MCF 10A (cell line): ENCODE data around the gene FAM114A2. TPM values are rescaled to one million over a fixed set of nuclear protein-coding genes. Genes with fewer than 3 reads are reported as not detected.
"Not testable (repeated sequence)": the region's sequence is repeated elsewhere in the genome, so short reads cannot be mapped to it uniquely, and the experiment has no call there.

Source experiments
- BruUV-seq: library from RNA; stranded (reverse); fragments of 400-500 nt; replicated peaks from 2 replicates; lab custom pipeline; 2021; lab: Mats Ljungman, UMichigan
- CTCF ChIA-PET: fragments of 300-600 bp; sonication (Branson Sonifier 250); formaldehyde crosslinking; extraction: SDS; loops from one replicate; lab custom pipeline; 2021; ENCODE audit warnings: antibody characterized with exemption, inconsistent platforms; lab: Yijun Ruan, JAX
- POLR2A ChIA-PET: fragments of 300-600, 350-650 bp; sonication (Branson Sonifier 250); formaldehyde crosslinking; extraction: SDS; loops from one replicate; lab custom pipeline; 2020; ENCODE audit warnings: antibody characterized with exemption, inconsistent platforms; lab: Yijun Ruan, JAX
- DNase-seq: peaks from one replicate; pipeline ENCODE4 v3.0.0-alpha.2; 2018; ENCODE audit not compliant: unreplicated experiment
- H3K27ac Mint-ChIP-seq: one replicate; pipeline ENCODE4 v1.8.0; 2022; ENCODE audit warnings: mild to moderate bottlenecking, low read depth, mixed read lengths; ENCODE audit not compliant: unreplicated experiment
- H3K27me3 Mint-ChIP-seq: one replicate; pipeline ENCODE4 v1.8.0; 2022; ENCODE audit warnings: mixed read lengths; ENCODE audit not compliant: insufficient read depth, unreplicated experiment
- H3K36me3 Mint-ChIP-seq: one replicate; pipeline ENCODE4 v1.8.0; 2022; ENCODE audit warnings: mild to moderate bottlenecking, moderate library complexity, mixed read lengths; ENCODE audit not compliant: insufficient read depth, unreplicated experiment
- H3K4me1 Mint-ChIP-seq: one replicate; pipeline ENCODE4 v1.8.0; 2022; ENCODE audit warnings: mixed read lengths; ENCODE audit not compliant: insufficient read depth, unreplicated experiment
- H3K4me3 Mint-ChIP-seq: one replicate; pipeline ENCODE4 v1.8.0; 2022; ENCODE audit warnings: mild to moderate bottlenecking, moderate library complexity, mixed read lengths; ENCODE audit not compliant: unreplicated experiment
- H3K9me3 Mint-ChIP-seq: one replicate; pipeline ENCODE4 v1.8.0; 2022; ENCODE audit warnings: mixed read lengths; ENCODE audit not compliant: unreplicated experiment
- intact Hi-C: fragments of 100-400 bp; cut with micrococcal nuclease; formaldehyde crosslinking; loops from 2 replicates; pipeline ENCODE4 v1.14.1; 2022
- total RNA-seq: library from RNA; stranded (reverse); gene quantifications from 2 replicates; pipeline ENCODE4 v1.2.3, GENCODE V29; 2022
- TF ChIP-seq, protein P1 (sequence below): fragments of 200-600 bp; IDR thresholded peaks from one replicate; pipeline ENCODE4 v1.8.0; 2022; ENCODE audit warnings: antibody characterized with exemption, mild to moderate bottlenecking; ENCODE audit not compliant: unreplicated experiment

FAM114A2 gene
- total RNA-seq, 1 experiment from 2014 or later: 48.8 TPM

DNA sequence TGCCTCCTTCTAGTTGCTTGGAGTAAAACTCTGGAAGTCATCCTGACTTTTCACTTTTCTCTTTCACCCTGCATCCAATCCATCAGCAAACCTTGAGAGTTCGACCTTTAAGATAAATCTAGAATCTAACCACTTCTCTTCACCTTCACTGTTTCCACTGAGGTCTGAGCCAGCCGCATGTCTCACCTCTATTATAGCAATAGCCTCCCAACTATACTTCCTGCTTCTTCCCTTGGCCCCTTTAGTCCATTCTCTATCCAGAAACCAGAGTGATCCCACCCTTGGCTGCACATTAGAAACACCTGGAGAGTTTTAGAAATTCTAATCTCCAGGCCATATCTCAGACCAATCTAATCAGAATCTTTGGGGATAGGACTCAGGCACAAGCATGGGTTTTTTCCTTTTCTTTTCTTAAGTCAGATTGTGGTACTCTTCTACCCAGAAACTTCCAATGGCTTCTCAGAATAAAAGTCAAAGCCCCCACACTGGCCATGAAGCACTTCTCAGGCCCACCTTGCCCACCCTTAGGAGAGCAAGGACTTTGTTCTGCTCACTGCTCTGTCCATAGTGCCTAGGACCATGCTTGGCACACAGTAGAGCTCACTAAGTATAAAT is 33.2 kb upstream of the FAM114A2 start:
- H3K27ac Mint-ChIP-seq: no peak overlapping the region
- BruUV-seq: no TSS peak
- POLR2A ChIA-PET: interaction anchor here (0.6 to 1.2 kb wide), 6 partner anchors 8 to 335 kb away, joined by 3 to 9 read pairs (median 4); partner anchors contain the start of gene GALNT10
- TF ChIP-seq, protein P1, sequence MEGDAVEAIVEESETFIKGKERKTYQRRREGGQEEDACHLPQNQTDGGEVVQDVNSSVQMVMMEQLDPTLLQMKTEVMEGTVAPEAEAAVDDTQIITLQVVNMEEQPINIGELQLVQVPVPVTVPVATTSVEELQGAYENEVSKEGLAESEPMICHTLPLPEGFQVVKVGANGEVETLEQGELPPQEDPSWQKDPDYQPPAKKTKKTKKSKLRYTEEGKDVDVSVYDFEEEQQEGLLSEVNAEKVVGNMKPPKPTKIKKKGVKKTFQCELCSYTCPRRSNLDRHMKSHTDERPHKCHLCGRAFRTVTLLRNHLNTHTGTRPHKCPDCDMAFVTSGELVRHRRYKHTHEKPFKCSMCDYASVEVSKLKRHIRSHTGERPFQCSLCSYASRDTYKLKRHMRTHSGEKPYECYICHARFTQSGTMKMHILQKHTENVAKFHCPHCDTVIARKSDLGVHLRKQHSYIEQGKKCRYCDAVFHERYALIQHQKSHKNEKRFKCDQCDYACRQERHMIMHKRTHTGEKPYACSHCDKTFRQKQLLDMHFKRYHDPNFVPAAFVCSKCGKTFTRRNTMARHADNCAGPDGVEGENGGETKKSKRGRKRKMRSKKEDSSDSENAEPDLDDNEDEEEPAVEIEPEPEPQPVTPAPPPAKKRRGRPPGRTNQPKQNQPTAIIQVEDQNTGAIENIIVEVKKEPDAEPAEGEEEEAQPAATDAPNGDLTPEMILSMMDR: no peak
- no peak overlapping the region for H3K4me3 Mint-ChIP-seq
- H3K36me3 Mint-ChIP-seq: no peaks in the 10 kb centered on the region
- intact Hi-C loops: loop anchor here (1.0 to 2.0 kb wide), 6 partner anchors 98 to 568 kb away; no protein-coding TSS in a partner anchor
- CTCF ChIA-PET: interaction anchor here (0.6 to 13.3 kb wide), 94 partner anchors 8 to 828 kb away, joined by 3 to 355 read pairs (median 6); partner anchors contain the start of gene GALNT10
- H3K27me3 Mint-ChIP-seq: no peaks in the 10 kb centered on the region
- no peak for DNase-seq
- H3K4me1 Mint-ChIP-seq: no peaks in the 10 kb centered on the region
- no peaks in the 10 kb centered on the region for H3K9me3 Mint-ChIP-seq

DNA sequence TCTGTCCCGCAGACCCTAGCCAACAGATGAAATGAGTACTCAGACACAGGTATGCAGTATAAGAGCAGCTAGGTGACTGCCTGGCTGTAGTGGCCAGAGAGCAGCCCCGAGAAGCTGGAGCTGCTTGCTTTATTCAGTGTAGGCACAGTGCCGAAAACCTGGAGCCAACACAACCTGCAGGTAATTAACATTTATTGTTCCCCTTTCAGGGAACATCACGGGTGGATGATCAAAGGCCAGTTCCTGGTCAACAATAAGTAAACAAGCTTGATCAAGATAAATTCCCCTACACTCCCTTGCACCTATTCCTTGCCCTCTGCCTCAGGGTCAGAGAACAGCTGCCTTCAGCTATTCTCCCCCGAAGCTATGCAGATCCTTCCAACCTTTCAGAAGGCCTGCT is 31.1 kb upstream of the FAM114A2 start:
- H3K36me3 Mint-ChIP-seq, POLR2A ChIA-PET, H3K27me3 Mint-ChIP-seq, BruUV-seq, H3K4me3 Mint-ChIP-seq, DNase-seq, intact Hi-C loops, H3K9me3 Mint-ChIP-seq, H3K4me1 Mint-ChIP-seq, H3K27ac Mint-ChIP-seq: not testable (repeated sequence)
- CTCF ChIA-PET: interaction anchor here (0.6 to 13.3 kb wide), 16 partner anchors 11 to 578 kb away, joined by 3 to 355 read pairs (median 4); partner anchors contain the start of gene GALNT10

DNA sequence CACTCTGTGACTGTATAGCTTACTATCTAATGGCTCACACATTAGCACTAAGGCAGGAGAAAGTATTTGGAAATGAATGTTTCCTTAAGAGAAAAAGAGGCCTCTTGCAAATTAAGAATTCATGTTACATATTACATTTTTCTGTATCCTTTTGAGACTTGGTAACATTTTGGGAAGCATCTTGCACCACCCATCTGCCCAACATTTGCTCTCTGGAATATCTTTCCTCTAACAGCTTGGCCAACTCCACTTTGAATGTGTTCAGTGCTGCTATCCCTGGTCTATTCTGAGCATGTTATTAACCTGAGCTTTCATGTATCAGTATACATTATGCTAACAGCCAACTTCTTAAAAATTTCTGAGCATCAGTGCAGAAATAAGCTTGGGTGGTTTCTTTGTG is 27.3 kb upstream of the FAM114A2 start:
- BruUV-seq: no TSS peak
- TF ChIP-seq, protein P1: no peak
- DNase-seq: no peak
- CTCF ChIA-PET: interaction anchor here (1.0 to 13.3 kb wide), 3 partner anchors 115 to 403 kb away, joined by 4 to 265 read pairs (median 17); no protein-coding TSS in a partner anchor
- intact Hi-C loops: no loop called here
- Mint-ChIP-seq H3K4me1 (no peaks in the 10 kb centered on the region), H3K36me3 (no peaks in the 10 kb centered on the region), H3K27me3 (no peaks in the 10 kb centered on the region), H3K4me3 (no peak overlapping the region), H3K9me3 (no peaks in the 10 kb centered on the region), H3K27ac (no peak overlapping the region)
- POLR2A ChIA-PET: interaction anchor here (1.8 kb wide), 1 partner anchor 10 kb away, joined by 4 read pairs; no protein-coding TSS in a partner anchor

DNA sequence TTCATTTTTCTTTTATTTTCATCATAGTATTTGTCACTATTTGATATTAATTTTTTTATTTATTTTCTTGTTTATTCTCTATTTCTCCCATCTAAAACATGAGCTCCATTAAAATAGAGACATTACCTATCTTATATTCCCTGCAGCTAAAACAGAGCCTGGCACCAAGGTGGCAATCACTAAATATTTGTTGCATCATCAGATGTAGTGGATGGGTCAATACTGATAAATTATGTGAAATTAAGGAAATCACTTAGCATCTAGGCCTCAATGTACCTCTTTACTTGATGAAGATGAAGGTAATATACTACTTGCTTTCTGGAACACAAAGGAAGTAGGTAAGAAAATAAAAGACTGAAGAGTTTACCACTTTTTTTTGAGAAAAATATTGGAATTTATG is 24.7 kb upstream of the FAM114A2 start:
- ChIA-PET POLR2A (interaction anchor here (0.6 to 1.4 kb wide), 7 partner anchors 9 to 538 kb away, joined by 3 to 5 read pairs (median 4); no protein-coding TSS in a partner anchor), CTCF (interaction anchor here (0.6 to 3.3 kb wide), 12 partner anchors 9 to 455 kb away, joined by 3 to 24 read pairs (median 6); no protein-coding TSS in a partner anchor)
- intact Hi-C loops: no loop called here
- Mint-ChIP-seq H3K4me1 (no peaks in the 10 kb centered on the region), H3K4me3 (no peak overlapping the region), H3K36me3 (peaks cover 7% of the 10 kb centered on the region), H3K9me3 (no peaks in the 10 kb centered on the region), H3K27me3 (no peaks in the 10 kb centered on the region), H3K27ac (no peak overlapping the region)
- DNase-seq: no peak
- TF ChIP-seq, protein P1: no peak
- BruUV-seq: no TSS peak
